ENCODE measurements around the gene CDKN1B. TPM values are rescaled to one million over a fixed set of nuclear protein-coding genes. Genes with fewer than 3 reads are reported as not detected.
"Not testable (repeated sequence)": the region's sequence is repeated elsewhere in the genome, so short reads cannot be mapped to it uniquely, and the experiment has no call there.

CDKN1B gene
- total and polyA plus RNA-seq, 12 donors = 18.2 to 97.8 (median 60.3) TPM

GRCh38 chr12:12736759-12737676, 19.9 kb downstream of the CDKN1B start:
- Histone ChIP-seq H3K27me3 (no peaks in the 10 kb centered on the region), H3K9me3 (replicated peaks in 1 of 3) (no peaks in the 10 kb centered on the region), H3K4me3 (no peak overlapping the region), H3K27ac (peak overlapping the region in 3 of 5 donors; percentile 26 to 54 (median 35)), H3K36me3 (replicated peaks in 1 of 2) (no peaks in the 10 kb centered on the region), H3K4me1 (replicated peaks in 1 of 2) (peaks cover 8 to 29% of the 10 kb centered on the region in 2 donors)
- intact Hi-C loops (cut with DNase I) = no loop called here
- peak in 2 of 7 donors; percentile 43 to 51 for DNase-seq
- TF ChIP-seq, protein P1, sequence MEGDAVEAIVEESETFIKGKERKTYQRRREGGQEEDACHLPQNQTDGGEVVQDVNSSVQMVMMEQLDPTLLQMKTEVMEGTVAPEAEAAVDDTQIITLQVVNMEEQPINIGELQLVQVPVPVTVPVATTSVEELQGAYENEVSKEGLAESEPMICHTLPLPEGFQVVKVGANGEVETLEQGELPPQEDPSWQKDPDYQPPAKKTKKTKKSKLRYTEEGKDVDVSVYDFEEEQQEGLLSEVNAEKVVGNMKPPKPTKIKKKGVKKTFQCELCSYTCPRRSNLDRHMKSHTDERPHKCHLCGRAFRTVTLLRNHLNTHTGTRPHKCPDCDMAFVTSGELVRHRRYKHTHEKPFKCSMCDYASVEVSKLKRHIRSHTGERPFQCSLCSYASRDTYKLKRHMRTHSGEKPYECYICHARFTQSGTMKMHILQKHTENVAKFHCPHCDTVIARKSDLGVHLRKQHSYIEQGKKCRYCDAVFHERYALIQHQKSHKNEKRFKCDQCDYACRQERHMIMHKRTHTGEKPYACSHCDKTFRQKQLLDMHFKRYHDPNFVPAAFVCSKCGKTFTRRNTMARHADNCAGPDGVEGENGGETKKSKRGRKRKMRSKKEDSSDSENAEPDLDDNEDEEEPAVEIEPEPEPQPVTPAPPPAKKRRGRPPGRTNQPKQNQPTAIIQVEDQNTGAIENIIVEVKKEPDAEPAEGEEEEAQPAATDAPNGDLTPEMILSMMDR (IDR thresholded peaks at IDR 0.05) = peak in 5 of 6 experiments; percentile 38 to 61 (median 48)
- no peak for TF ChIP-seq POLR2A (IDR thresholded peaks at IDR 0.05)
- WGBS, 4 donors = 47 to 60% (median 52%) methylated on average over 9 of the region's 9 CpGs

DNA sequence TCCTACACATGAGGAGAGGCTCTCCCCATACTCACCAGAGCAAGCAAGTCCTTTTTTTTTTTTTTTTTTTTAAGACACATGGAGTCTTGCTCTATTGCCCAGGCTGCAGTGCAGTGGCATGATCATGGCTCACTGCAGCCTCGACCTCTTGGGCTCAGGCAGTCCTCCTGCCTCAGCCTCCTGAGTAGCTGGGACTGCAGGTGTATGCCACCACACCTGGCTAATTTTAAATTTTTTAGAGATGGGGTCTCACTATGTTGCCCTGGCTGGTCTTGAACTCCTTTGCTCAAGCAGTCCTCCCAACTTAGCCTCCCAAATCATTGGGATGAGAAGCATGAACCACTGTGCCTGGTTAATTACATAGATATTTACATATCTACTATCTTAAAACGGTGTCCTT, 21.0 kb downstream of the CDKN1B start:
- H3K4me3 ChIP-seq; DNase-seq; H3K9me3 ChIP-seq (replicated peaks in 1 of 3); H3K27ac ChIP-seq; H3K36me3 ChIP-seq (replicated peaks in 1 of 2); intact Hi-C loops (cut with DNase I); H3K27me3 ChIP-seq: not testable (repeated sequence)
- peaks cover 8 to 29% of the 10 kb centered on the region in 2 donors for H3K4me1 ChIP-seq (replicated peaks in 1 of 2)
- WGBS, 4 donors = 85 to 96% (median 87%) methylated on average over 2 of the region's 2 CpGs

- Histone ChIP-seq H3K27me3 (no peaks in the 10 kb centered on the region), H3K4me1 (replicated peaks in 1 of 2) (peaks cover 0 to 14% of the 10 kb centered on the region in 2 donors), H3K27ac (peak overlapping the region in 3 of 5 donors; percentile 31 to 55 (median 45)), H3K9me3 (replicated peaks in 1 of 3) (no peaks in the 10 kb centered on the region), H3K36me3 (replicated peaks in 1 of 2) (no peaks in the 10 kb centered on the region), H3K4me3 (peak overlapping the region in 1 of 4 donors; percentile 1)
- TF ChIP-seq POLR2A (IDR thresholded peaks at IDR 0.05) = no peak
- TF ChIP-seq, protein P1 (IDR thresholded peaks at IDR 0.05) = no peak
- WGBS, 4 donors = 17 to 26% (median 19%) methylated on average over 3 of the region's 3 CpGs
- peak in 5 of 7 donors; percentile 27 to 57 (median 37) for DNase-seq
- intact Hi-C loops (cut with DNase I) = no loop called here
Measured at GRCh38 chr12:12741660-12742059, 24.5 kb downstream of the CDKN1B start.

GRCh38 chr12:12744546-12745305, 27.6 kb downstream of the CDKN1B start:
- H3K27ac ChIP-seq = no peak overlapping the region
- H3K4me1 ChIP-seq (replicated peaks in 1 of 2) = peaks cover 0 to 8% of the 10 kb centered on the region in 2 donors
- intact Hi-C loops (cut with DNase I) = no loop called here
- H3K27me3 ChIP-seq = no peaks in the 10 kb centered on the region
- no peak for DNase-seq
- TF ChIP-seq, protein P1 (IDR thresholded peaks at IDR 0.05) = no peak
- no peak for TF ChIP-seq POLR2A (IDR thresholded peaks at IDR 0.05)
- 88 to 95% (median 95%) methylated on average over 8 of the region's 8 CpGs for WGBS, 4 donors
- no peak overlapping the region for H3K4me3 ChIP-seq
- H3K36me3 ChIP-seq (replicated peaks in 1 of 2) = no peaks in the 10 kb centered on the region
- no peaks in the 10 kb centered on the region for H3K9me3 ChIP-seq (replicated peaks in 1 of 3)

Data from adrenal gland (tissue), 12 donors.